Hepatocyte (in vitro differentiated cells): ENCODE data around the gene NDRG3.

Experiments
- EZH2 ChIP-seq: fragments of 200-600 bp; sonication (generic); IDR thresholded peaks from 2 replicates; pipeline ENCODE4 v1.6.1; 2016; ENCODE audit warnings: antibody characterized with exemption, mild to moderate bottlenecking, borderline replicate concordance
- TF ChIP-seq, protein P1 (sequence below): fragments of 200-600 bp; sonication (generic); IDR thresholded peaks from 2 replicates; pipeline ENCODE4 v1.5.1; 2016; ENCODE audit warnings: antibody characterized with exemption, mild to moderate bottlenecking; ENCODE audit not compliant: poor library complexity

DNA sequence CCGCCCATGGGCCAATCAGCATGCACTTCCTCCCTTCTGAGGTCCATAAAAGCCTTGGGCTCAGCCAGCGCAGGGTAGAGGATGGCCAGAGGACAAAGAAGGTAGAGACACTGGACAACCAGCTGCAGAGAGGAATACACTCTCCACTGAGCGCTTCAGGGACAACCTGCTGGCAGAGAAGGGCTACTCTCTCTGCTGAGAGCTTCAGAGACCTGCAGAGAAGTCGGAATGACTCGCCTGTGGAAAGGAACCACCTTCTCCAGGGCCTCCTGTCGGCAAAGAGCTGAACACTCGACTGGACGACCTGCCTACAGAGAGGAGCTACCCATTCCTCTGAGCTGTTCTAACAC lies 68.5 kb downstream of the NDRG3 start:
- TF ChIP-seq, protein P1, sequence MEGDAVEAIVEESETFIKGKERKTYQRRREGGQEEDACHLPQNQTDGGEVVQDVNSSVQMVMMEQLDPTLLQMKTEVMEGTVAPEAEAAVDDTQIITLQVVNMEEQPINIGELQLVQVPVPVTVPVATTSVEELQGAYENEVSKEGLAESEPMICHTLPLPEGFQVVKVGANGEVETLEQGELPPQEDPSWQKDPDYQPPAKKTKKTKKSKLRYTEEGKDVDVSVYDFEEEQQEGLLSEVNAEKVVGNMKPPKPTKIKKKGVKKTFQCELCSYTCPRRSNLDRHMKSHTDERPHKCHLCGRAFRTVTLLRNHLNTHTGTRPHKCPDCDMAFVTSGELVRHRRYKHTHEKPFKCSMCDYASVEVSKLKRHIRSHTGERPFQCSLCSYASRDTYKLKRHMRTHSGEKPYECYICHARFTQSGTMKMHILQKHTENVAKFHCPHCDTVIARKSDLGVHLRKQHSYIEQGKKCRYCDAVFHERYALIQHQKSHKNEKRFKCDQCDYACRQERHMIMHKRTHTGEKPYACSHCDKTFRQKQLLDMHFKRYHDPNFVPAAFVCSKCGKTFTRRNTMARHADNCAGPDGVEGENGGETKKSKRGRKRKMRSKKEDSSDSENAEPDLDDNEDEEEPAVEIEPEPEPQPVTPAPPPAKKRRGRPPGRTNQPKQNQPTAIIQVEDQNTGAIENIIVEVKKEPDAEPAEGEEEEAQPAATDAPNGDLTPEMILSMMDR = no peak
- no peak for TF ChIP-seq EZH2
